ENCODE data around the gene RFFL. TPM values are rescaled to one million over a fixed set of nuclear protein-coding genes. Genes with fewer than 3 reads are reported as not detected.

RFFL gene
- total RNA-seq, 2 experiments from 2014 or later: 22.4 to 23.5 TPM

DNA sequence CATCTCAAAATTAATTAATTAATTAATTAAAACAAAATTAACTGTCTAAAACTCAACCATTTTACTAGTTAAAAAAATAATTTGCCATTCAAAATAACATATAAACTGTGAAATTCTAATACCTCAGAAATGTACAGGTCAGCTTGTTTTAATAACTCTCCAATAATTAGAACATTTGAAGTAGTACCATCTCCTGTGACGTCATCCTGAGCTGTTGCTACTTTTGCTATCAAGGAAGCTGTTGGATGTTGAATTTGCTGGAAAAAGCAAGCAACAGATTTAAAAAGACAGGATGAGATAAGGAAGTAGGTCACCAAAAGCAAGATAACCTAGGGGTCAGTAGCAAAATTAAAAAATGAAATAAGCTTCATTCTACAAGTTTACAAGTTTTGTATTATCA is 105.1 kb downstream of the RFFL start:
- CTCF ChIA-PET: interaction anchor here (0.9 kb wide), 1 partner anchor 161 kb away, joined by 3 read pairs; the partner anchor contains the start of gene RAD51D
- POLR2A ChIA-PET: no interaction called here

Other genes starting within 250 kb of the RFFL start
- gene CCT6B, start 102.2 kb downstream of the RFFL start, total RNA-seq: under 1 TPM; 0.92 to 0.99 TPM
- 10 to 100 TPM; 21.1 to 23.9 TPM for gene ZNF830, start 102.2 kb downstream of the RFFL start, total RNA-seq
- 10 to 100 TPM; 42.7 to 43.0 TPM for gene LIG3, start 83.2 kb downstream of the RFFL start, total RNA-seq
- gene RAD51D, start 56.2 kb upstream of the RFFL start, total RNA-seq: 10 to 100 TPM; 28.5 to 30.8 TPM
- gene FNDC8, start 57.9 kb upstream of the RFFL start, total RNA-seq: not detected
- gene NLE1, start 78.6 kb upstream of the RFFL start, total RNA-seq: 10 to 100 TPM; 59.1 to 59.2 TPM
- not detected for gene UNC45B, start 84.1 kb upstream of the RFFL start, total RNA-seq
- gene SLC35G3, start 130.7 kb upstream of the RFFL start, total RNA-seq: not detected
- 10 to 100 TPM; 13.2 to 14.5 TPM for gene SLFN5, start 179.4 kb upstream of the RFFL start, total RNA-seq

All from activated CD8-positive, alpha-beta memory T cell treated with anti-CD3 and anti-CD28 coated beads for 36 hours (primary cell).